Activated T-helper 1 cell treated with anti-CD3 and anti-CD28 coated beads, Interleukin-2, amount 50 U/mL, for 16 hours (primary cell): ENCODE results near the gene NDNF.

Source experiments
- DNase-seq, 2 donors: peaks; one replicate each; pipeline ENCODE4 v3.0.0-alpha.2; 2020; ENCODE audit warnings: low read depth in 1 of 2, low spot score in 1 of 2

Gene NDNF

GRCh38 chr4:121016611-121017010 is 55.7 kb downstream of the NDNF start:
- no peak for DNase-seq

- no peak for DNase-seq
Measured at GRCh38 chr4:121015421-121015820, 56.9 kb downstream of the NDNF start.

GRCh38 chr4:121014544-121014943 is 57.8 kb downstream of the NDNF start:
- no peak for DNase-seq

GRCh38 chr4:121011780-121012340 is 60.5 kb downstream of the NDNF start:
- DNase-seq: no peak

GRCh38 chr4:121011138-121011537 is 61.2 kb downstream of the NDNF start:
- no peak for DNase-seq

GRCh38 chr4:121009578-121010478 is 62.5 kb downstream of the NDNF start:
- DNase-seq: no peak

- DNase-seq: no peak
Measured at GRCh38 chr4:121007660-121008059, 64.7 kb downstream of the NDNF start.

- no peak for DNase-seq
Measured at GRCh38 chr4:121003863-121004262, 68.5 kb downstream of the NDNF start.

GRCh38 chr4:120995266-120996010 is 76.9 kb downstream of the NDNF start:
- no peak for DNase-seq

- no peak for DNase-seq
Measured at GRCh38 chr4:120994521-120994920, 77.8 kb downstream of the NDNF start.

- DNase-seq: no peak
Measured at GRCh38 chr4:120991885-120992284, 80.5 kb downstream of the NDNF start.

- DNase-seq: no peak
Measured at GRCh38 chr4:120990246-120990645, 82.1 kb downstream of the NDNF start.
